Measurements from ENCODE around the gene PGA4. TPM values are rescaled to one million over a fixed set of nuclear protein-coding genes. Genes with fewer than 3 reads are reported as not detected.

The PGA4 gene
- total and polyA plus RNA-seq, 9 of the 15 experiments (the other 6 are each of a cell fraction or from before 2014, with no cell fraction given), result not detected

GRCh38 chr11:61278001-61278470 lies 55.9 kb downstream of the PGA4 start:
- BruUV-seq (replicated peaks), result no TSS peak
- peaks cover 11 to 25% of the 10 kb centered on the region in 2 experiments; a peak in 4 of 5 replicates for H3K4me1 ChIP-seq (replicated peaks in 1 of 2; ENCODE audit: control insufficient read depth in 2 of 2, insufficient read depth in 2 of 2, low read length in 2 of 2)
- intact Hi-C loops (cut with micrococcal nuclease) (no loop called here), in situ Hi-C loops (cut with MboI) (no loop called here)
- H3K9ac ChIP-seq (ENCODE audit: insufficient read depth in 1 of 2, low read depth in 2 of 2, low read length in 2 of 2), result peak overlapping the region in 1 of 2 experiments; percentile 6; a peak in 1 of 4 replicates
- no peaks in the 10 kb centered on the region for H3K9me1 ChIP-seq (ENCODE audit: control insufficient read depth, insufficient read depth, low read length)
- no peaks in the 10 kb centered on the region for H3K27me3 ChIP-seq (ENCODE audit: control insufficient read depth in 2 of 2, insufficient read depth in 2 of 2, low read length in 2 of 2)
- 54% methylated on average over 10 of the region's 10 CpGs for WGBS (ENCODE audit: insufficient coverage, low coverage, missing lambda C conversion rate)
- POLR2A ChIA-PET, result interaction anchor here (0.8 to 0.9 kb wide), 2 partner anchors 19 to 83 kb away, joined by 3 to 4 read pairs; partner anchors contain the start of gene CYB561A3
- H3K9me3 ChIP-seq (replicated peaks; ENCODE audit: control insufficient read depth, insufficient read depth, low read depth, low read length), result no peaks in the 10 kb centered on the region
- no peaks in the 10 kb centered on the region for H3K36me3 ChIP-seq (ENCODE audit: control insufficient read depth, insufficient read depth, low read length)
- ATAC-seq, result no peak
- no peaks in the 10 kb centered on the region for H4K20me1 ChIP-seq (replicated peaks; ENCODE audit: control insufficient read depth, insufficient read depth, low read length)
- no peak overlapping the region; the same call in 1 of the 2 replicates for H2AFZ ChIP-seq (ENCODE audit: low read depth, low read length)
- no peaks in the 10 kb centered on the region for H3K79me2 ChIP-seq (ENCODE audit: control insufficient read depth, insufficient read depth, low read length)
- CTCF ChIA-PET (ENCODE audit: low intra/inter-chr PET ratio), result no interaction called here
- no peak overlapping the region for H3K4me2 ChIP-seq (ENCODE audit: insufficient read depth, low read length)
- DNase-seq (ENCODE audit: extremely low read depth in 1 of 4, low spot score in 3 of 4), result no peak
- no peak for FAIRE-seq
- no peak overlapping the region for H3K4me3 ChIP-seq
- no peak for TF ChIP-seq MECOM (CRISPR knock-in tag; IDR thresholded peaks at IDR 0.05)
- TF ChIP-seq CC2D1A (IDR thresholded peaks at IDR 0.05), result no peak
- no peak for TF ChIP-seq MBD1 (CRISPR knock-in tag; IDR thresholded peaks at IDR 0.05)
- no peak for TF ChIP-seq MNT (conservative IDR thresholded peaks at IDR 0.05)
- no peak for TF ChIP-seq ZNF133 (CRISPR knock-in tag; IDR thresholded peaks at IDR 0.05)
- TF ChIP-seq NCOA1 (IDR thresholded peaks at IDR 0.05; ENCODE audit: low read depth), result no peak
- no peak for TF ChIP-seq NFIX (CRISPR knock-in tag; IDR thresholded peaks at IDR 0.05; ENCODE audit: low read depth)
- no peak for TF ChIP-seq MAX (CRISPR knock-in tag; IDR thresholded peaks at IDR 0.05)
- no peak for TF ChIP-seq ARID3A (IDR thresholded peaks at IDR 0.05; ENCODE audit: borderline replicate concordance, low read depth, low read length)
- no peak for TF ChIP-seq HOXB6 (CRISPR knock-in tag; IDR thresholded peaks at IDR 0.05; ENCODE audit: borderline replicate concordance)
- no peak for TF ChIP-seq SMAD3 (CRISPR knock-in tag; conservative IDR thresholded peaks at IDR 0.05)
- no peak for TF ChIP-seq STAT5B (CRISPR knock-in tag; IDR thresholded peaks at IDR 0.05)
- TF ChIP-seq SUPT5H (IDR thresholded peaks at IDR 0.05), result no peak
- no peak for TF ChIP-seq FOXK1 (CRISPR knock-in tag; IDR thresholded peaks at IDR 0.05; ENCODE audit: borderline replicate concordance)
- TF ChIP-seq CEBPB (tag; IDR thresholded peaks at IDR 0.05), result no peak
- H3K27ac ChIP-seq (ENCODE audit: extremely low read depth, low read depth, low read length), result no peak overlapping the region

Measured in K562 (cell line).